GM19099 (cell line): ENCODE data around the gene TDG.

ENCODE experiments used
- POLR2A ChIP-seq: IDR thresholded peaks from 3 replicates; pipeline ENCODE4 v1.6.1; 2011; ENCODE audit warnings: low read depth; ENCODE audit not compliant: insufficient read length; ENCODE audit errors: extremely low read depth

The TDG gene

GRCh38 chr12:104026841-104027599 lies 61.3 kb downstream of the TDG start:
- TF ChIP-seq POLR2A, result no peak
